Fibroblast of skin of scalp (primary cell): Measurements from ENCODE around the gene AFP.

Experiments
- DNase-seq: peaks from one replicate; pipeline ENCODE4 v3.0.0-alpha.2; 2013

AFP gene

DNA sequence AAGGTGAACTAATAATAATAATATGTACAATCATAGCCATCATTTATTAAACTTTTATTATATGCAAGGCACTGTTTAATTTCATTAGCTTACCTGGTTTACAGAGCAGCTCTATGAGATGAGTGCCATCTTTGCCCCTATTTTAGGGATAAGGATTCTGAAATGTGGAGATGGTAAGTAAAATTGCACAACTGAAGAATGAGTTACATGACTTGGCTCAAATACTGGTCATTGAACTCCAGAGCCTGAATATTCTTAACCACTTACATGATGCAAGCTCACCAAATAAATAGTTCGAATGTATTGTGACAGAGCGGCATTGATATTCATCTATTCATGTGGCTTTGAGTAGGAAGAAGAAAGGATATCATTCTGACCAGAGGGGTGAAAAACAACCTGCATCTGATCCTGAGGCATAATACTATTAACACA is 20.2 kb upstream of the AFP start:
- no peak for DNase-seq

DNA sequence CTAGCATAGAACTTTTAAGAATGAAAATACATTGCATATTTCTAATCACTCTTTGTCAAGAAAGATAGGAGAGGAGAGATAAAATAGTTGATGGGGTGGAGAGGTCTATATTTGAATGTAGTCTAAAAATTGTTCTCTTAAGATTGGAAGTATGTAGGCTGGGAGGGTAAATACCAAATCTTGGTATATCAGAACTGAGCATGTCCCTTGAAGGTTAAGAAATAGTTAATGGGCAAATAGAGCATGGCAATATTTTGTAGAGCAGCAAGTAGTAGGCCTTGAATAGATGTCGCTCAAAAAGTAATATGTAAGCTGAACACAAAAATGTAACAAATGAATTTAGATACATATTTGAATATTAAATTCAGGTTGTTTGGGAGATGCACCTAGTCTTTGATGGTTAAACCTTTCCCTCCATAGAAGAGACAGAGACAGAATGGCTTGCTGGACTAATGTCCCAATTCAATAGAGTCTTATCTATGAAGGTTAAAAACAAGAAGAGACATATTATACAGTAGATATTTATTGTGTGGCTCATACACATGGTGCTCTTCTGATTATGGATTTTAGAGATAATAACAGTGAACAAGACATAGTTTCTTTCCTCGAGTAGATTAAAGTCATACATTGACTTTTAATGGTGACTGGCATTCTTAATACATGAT is 19.5 kb upstream of the AFP start:
- DNase-seq = no peak

DNA sequence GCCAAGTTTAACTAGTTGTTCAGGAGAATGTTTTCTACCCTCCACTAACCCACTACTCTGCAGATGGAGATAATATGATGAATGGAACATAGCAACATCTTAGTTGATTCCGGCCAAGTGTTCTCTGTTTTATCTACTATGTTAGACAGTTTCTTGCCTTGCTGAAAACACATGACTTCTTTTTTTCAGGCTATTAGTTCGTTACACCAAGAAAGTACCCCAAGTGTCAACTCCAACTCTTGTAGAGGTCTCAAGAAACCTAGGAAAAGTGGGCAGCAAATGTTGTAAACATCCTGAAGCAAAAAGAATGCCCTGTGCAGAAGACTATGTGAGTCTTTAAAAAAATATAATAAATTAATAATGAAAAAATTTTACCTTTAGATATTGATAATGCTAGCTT is 18.7 kb upstream of the AFP start:
- no peak for DNase-seq

- DNase-seq = peak; percentile 2
Observed at GRCh38 chr4:73417973-73418372, 18.0 kb upstream of the AFP start.

GRCh38 chr4:73418677-73419076 is 17.3 kb upstream of the AFP start:
- DNase-seq = no peak

DNA sequence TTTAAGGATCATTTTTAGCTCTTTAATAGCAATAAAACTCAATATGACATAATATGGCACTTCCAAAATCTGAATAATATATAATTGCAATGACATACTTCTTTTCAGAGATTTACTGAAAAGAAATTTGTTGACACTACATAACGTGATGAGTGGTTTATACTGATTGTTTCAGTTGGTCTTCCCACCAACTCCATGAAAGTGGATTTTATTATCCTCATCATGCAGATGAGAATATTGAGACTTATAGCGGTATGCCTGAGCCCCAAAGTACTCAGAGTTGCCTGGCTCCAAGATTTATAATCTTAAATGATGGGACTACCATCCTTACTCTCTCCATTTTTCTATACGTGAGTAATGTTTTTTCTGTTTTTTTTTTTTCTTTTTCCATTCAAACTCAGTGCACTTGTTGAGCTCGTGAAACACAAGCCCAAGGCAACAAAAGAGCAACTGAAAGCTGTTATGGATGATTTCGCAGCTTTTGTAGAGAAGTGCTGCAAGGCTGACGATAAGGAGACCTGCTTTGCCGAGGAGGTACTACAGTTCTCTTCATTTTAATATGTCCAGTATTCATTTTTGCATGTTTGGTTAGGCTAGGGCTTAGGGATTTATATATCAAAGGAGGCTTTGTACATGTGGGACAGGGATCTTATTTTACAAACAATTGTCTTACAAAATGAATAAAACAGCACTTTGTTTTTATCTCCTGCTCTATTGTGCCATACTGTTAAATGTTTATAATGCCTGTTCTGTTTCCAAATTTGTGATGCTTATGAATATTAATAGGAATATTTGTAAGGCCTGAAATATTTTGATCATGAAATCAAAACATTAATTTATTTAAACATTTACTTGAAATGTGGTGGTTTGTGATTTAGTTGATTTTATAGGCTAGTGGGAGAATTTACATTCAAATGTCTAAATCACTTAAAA is 16.6 kb upstream of the AFP start:
- DNase-seq = no peak

DNA sequence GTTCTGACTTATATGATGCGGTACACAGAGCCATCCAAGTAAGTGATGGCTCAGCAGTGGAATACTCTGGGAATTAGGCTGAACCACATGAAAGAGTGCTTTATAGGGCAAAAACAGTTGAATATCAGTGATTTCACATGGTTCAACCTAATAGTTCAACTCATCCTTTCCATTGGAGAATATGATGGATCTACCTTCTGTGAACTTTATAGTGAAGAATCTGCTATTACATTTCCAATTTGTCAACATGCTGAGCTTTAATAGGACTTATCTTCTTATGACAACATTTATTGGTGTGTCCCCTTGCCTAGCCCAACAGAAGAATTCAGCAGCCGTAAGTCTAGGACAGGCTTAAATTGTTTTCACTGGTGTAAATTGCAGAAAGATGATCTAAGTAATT is 15.4 kb upstream of the AFP start:
- no peak for DNase-seq

GRCh38 chr4:73421708-73422457 is 14.1 kb upstream of the AFP start:
- DNase-seq = no peak

- no peak for DNase-seq
Observed at GRCh38 chr4:73422458-73422752, 13.6 kb upstream of the AFP start.

DNA sequence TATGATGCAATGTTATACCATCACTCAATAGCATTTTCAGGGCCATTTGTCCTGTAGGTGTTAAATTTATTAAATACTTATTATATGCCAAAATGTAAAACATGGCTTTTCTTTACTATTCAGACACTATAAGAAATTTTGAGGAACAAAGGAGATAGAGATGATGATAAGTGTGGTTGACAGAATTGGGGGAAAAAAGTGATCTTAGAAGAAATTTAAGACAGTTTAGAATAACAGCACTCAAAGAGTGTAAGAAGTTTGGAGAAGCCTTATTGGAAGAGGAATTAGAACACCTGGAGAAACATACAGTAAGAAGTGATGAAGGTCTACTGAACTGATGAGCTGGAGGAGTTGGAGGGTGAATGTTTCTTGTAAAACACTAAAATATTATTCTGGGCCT is 12.8 kb upstream of the AFP start:
- no peak for DNase-seq

DNA sequence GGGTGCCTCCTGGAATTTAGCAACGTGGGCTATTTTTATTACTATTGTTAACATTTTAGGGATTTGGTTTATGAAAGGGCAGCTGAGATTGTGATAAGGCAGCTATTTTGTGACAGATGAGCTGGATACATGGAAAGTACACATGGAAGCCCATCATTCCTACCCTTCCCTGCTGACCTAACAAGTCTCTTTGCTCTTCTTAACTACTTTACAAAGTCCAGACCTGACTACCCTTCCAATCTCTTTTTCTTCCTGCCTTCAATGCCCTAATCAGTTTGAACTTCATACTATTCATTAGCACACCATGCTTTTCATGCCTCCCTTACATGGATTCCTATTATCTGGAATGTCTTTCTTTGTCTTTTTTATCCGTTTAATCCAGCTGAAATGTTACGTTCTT is 9.4 kb upstream of the AFP start:
- no peak for DNase-seq

DNA sequence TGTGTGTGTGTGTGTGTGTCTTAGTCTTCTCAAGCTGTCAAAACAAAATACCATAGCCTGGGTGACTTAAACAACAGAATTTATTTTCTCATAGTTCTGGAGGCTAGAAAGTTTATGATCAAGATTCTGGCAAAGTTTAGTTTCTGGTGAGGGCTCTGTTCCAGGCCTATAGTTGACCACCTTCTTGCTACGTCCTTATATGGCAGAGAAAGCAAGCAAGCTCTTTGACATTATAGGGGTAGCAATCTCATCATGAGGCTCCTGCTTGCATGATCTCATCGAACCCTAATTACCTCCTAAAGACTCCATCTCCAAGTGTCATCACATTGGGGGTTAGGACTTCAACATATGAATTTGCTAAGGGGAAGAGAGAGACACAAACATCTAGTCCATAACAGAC is 6.9 kb upstream of the AFP start:
- no peak for DNase-seq

DNA sequence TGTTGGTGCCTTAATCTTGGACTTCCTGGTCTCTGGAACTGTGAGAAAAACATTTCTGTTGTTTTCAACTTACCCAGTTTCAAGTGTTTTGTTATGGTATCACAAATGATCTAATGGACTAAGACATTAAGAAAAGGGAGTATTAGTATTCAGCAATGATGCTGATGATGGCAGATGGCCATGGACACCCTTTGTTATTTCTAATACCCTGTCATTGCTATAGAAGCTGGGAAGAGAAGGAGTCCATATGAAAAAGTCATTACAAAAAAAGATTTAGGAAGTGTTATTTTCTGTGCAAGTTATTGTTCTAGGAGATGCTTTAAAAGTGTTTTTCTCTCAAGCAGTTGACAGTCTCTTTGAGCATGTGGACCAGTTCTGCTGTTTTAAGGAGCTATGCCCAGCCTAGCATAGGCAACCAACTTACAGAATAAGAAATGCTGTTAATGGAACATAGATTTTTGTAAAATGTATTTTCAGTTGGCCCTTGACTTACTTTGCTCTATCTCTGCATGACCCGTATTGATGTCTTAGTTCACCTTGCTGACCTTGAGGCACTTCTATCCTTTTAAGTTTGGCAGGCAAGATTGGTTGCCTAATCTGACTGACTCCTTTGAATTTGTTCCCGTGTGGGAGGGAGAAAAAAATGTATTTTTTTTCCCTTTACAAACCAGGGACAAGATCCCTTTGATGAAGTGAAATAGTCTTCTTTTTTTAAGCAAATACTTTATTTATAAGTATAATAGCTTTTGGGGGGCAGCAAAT is 6.0 kb upstream of the AFP start:
- no peak for DNase-seq

GRCh38 chr4:73431813-73432168 is 4.2 kb upstream of the AFP start:
- no peak for DNase-seq

GRCh38 chr4:73432169-73433000 is 3.6 kb upstream of the AFP start:
- no peak for DNase-seq

- no peak for DNase-seq
Observed at GRCh38 chr4:73433140-73433539, 2.9 kb upstream of the AFP start.

DNA sequence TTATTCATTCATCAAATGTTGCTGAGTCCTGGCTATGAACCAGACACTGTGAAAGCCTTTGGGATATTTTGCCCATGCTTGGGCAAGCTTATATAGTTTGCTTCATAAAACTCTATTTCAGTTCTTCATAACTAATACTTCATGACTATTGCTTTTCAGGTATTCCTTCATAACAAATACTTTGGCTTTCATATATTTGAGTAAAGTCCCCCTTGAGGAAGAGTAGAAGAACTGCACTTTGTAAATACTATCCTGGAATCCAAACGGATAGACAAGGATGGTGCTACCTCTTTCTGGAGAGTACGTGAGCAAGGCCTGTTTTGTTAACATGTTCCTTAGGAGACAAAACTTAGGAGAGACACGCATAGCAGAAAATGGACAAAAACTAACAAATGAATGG is 1.7 kb upstream of the AFP start:
- DNase-seq = peak; percentile 4

DNA sequence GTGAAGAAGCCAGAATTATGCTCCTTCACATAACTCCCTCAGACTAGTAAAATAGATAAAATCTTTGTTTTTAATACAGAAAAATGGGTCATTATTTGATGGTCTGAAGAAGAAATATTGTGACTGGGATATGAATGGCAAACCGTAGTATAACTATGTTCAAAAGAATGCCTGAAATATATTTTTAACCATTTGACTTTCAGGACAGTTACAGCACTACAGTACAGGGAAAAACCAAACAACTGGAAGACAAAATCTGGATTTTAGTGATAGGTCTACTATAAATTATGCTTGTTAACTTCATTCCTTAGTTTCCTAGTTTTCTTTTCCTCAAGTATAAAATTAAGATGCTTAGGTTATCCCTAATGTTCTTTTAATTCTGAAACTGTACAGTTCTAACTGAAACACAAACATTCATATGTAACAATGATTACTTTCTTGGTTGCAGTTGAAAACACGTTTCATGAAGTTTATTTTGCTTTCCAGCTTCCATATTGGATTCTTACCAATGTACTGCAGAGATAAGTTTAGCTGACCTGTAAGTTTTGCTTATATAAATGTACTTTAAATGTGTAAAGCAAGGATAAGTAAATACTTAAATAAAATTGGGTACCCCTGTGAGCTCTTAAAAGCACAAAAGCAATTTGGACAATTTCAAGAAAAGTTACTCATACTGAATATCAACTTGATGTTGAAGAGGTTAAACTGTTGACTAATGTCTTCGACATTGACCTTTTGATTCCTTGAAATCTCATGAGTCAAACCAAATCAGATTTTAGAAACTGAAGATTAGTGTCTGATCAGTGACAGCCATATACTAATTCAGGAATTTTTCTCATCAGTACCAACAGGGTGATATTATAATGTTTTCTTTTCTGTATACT is 895 bp downstream of the AFP start:
- no peak for DNase-seq

DNA sequence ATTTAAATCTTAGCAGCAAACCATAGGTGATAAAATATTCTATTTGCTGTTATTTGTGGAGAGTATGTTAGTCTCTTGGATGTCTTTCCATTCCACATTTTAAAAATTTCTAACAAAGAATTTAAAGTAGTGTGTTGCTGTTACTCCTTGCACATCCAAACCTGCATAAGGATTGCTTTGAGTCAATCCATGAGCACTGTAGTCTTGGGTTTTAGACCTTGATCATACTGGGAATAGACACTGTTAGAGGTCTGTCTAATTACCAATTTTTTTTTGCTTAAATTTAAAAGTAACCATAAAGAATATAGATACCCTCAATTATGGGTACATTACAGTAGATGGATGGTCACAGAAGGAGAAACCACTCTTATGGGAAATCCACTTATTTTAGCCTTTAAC is 1.5 kb downstream of the AFP start:
- DNase-seq = no peak

DNA sequence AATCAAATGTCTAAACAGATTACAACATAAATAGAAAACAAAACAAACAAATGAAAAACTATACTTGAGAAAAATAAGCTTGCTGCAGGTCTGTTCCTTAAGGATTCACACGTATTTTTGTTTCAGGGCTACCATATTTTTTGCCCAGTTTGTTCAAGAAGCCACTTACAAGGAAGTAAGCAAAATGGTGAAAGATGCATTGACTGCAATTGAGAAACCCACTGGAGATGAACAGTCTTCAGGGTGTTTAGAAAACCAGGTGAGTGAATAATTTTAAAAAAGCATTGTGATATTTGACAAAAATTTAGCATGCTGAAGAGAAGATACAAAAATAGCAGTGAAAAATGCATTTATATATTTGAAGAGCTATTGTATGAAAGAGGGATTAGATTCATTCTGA is 2.0 kb downstream of the AFP start:
- DNase-seq = no peak
